H9 (cell line): ENCODE results near the gene DTWD2. TPM values are rescaled to one million over a fixed set of nuclear protein-coding genes. Genes with fewer than 3 reads are reported as not detected.
"Not testable (repeated sequence)": the region's sequence is repeated elsewhere in the genome, so short reads cannot be mapped to it uniquely, and the experiment has no call there.

Source experiments
- DNase-seq: peaks from one replicate; pipeline ENCODE4 v3.0.0-alpha.2; 2017
- H2AFZ ChIP-seq: one replicate; pipeline ENCODE4 v1.6.1; 2013; ENCODE audit warnings: mild to moderate bottlenecking, low read length, control low read depth, moderate library complexity
- H2AK5ac ChIP-seq: 2 replicates; pipeline ENCODE4 v1.6.1; 2013; ENCODE audit warnings: low read length, control low read depth, mixed read lengths; ENCODE audit not compliant: insufficient read length
- H2BK120ac ChIP-seq: one replicate; pipeline ENCODE4 v1.6.1; 2013; ENCODE audit warnings: low read depth, mild to moderate bottlenecking, low read length, control low read depth, inconsistent platforms; ENCODE audit not compliant: poor library complexity, severe bottlenecking
- H2BK12ac ChIP-seq: 2 replicates; pipeline ENCODE4 v1.6.1; 2013; ENCODE audit warnings: low read length, control low read depth, mixed read lengths, low read depth; ENCODE audit not compliant: insufficient read length
- H2BK15ac ChIP-seq: 2 replicates; pipeline ENCODE4 v1.6.1; 2013; ENCODE audit warnings: low read depth, low read length, control low read depth
- H2BK20ac ChIP-seq: one replicate; pipeline ENCODE4 v1.6.1; 2013; ENCODE audit warnings: low read depth, mild to moderate bottlenecking, low read length, control low read depth, inconsistent platforms; ENCODE audit not compliant: poor library complexity, severe bottlenecking
- H2BK5ac ChIP-seq: 2 replicates; pipeline ENCODE4 v1.6.1; 2013; ENCODE audit warnings: low read length, control low read depth, mixed read lengths; ENCODE audit not compliant: insufficient read length
- H3K14ac ChIP-seq: 2 replicates; pipeline ENCODE4 v1.6.1; 2013; ENCODE audit warnings: low read length, control low read depth; ENCODE audit not compliant: insufficient read depth
- H3K18ac ChIP-seq: 2 replicates; pipeline ENCODE4 v1.6.1; 2013; ENCODE audit warnings: low read depth, mild to moderate bottlenecking, mixed read lengths, low read length, control low read depth; ENCODE audit not compliant: insufficient read length
- H3K23ac ChIP-seq: 2 replicates; pipeline ENCODE4 v1.6.1; 2013; ENCODE audit warnings: low read length, control low read depth, mixed read lengths, low read depth; ENCODE audit not compliant: insufficient read length
- H3K23me2 ChIP-seq: 2 replicates; pipeline ENCODE4 v1.6.1; 2013; ENCODE audit warnings: low read depth, mild to moderate bottlenecking, mixed read lengths, low read length, control low read depth; ENCODE audit not compliant: insufficient read length, poor library complexity, severe bottlenecking
- H3K27ac ChIP-seq: 2 replicates; pipeline ENCODE4 v1.5.1; 2013; ENCODE audit warnings: low read length, control low read depth, mixed read lengths, low read depth; ENCODE audit not compliant: insufficient read length
- H3K27me3 ChIP-seq: 2 replicates; pipeline ENCODE4 v1.6.1; 2013; ENCODE audit warnings: low read length, control low read depth, inconsistent platforms; ENCODE audit not compliant: insufficient read depth
- H3K4ac ChIP-seq: 2 replicates; pipeline ENCODE4 v1.6.1; 2013; ENCODE audit warnings: low read depth, mild to moderate bottlenecking, control low read depth, inconsistent platforms, low read length, moderate library complexity
- H3K4me1 ChIP-seq: 2 replicates; pipeline ENCODE4 v1.6.1; 2013; ENCODE audit warnings: low read length, control low read depth, inconsistent platforms; ENCODE audit not compliant: insufficient read depth
- H3K4me2 ChIP-seq: 2 replicates; pipeline ENCODE4 v1.6.1; 2013; ENCODE audit warnings: low read length, control low read depth, mixed read lengths; ENCODE audit not compliant: insufficient read length, insufficient read depth
- H3K56ac ChIP-seq: 2 replicates; pipeline ENCODE4 v1.6.1; 2013; ENCODE audit warnings: low read depth, mild to moderate bottlenecking, mixed read lengths, low read length, control low read depth; ENCODE audit not compliant: insufficient read length
- H3K79me1 ChIP-seq: 2 replicates; pipeline ENCODE4 v1.6.1; 2013; ENCODE audit warnings: low read depth, mild to moderate bottlenecking, moderate library complexity, low read length, control low read depth, inconsistent platforms; ENCODE audit not compliant: insufficient read depth, poor library complexity, severe bottlenecking
- H3K79me2 ChIP-seq: 2 replicates; pipeline ENCODE4 v1.6.1; 2013; ENCODE audit warnings: low read length, control low read depth, inconsistent platforms; ENCODE audit not compliant: insufficient read depth
- H3K9ac ChIP-seq: 2 replicates; pipeline ENCODE4 v1.6.1; 2013; ENCODE audit warnings: low read length, control low read depth, mixed read lengths; ENCODE audit not compliant: insufficient read length; ENCODE audit errors: extremely low read depth
- H3K9me3 ChIP-seq: one replicate; pipeline ENCODE4 v1.6.1; 2013; ENCODE audit warnings: low read depth, low read length, inconsistent platforms; ENCODE audit not compliant: control insufficient read depth
- H3T11ph ChIP-seq: one replicate; pipeline ENCODE4 v1.6.1; 2013; ENCODE audit warnings: mild to moderate bottlenecking, low read length, control low read depth, inconsistent platforms
- H4K20me1 ChIP-seq: one replicate; pipeline ENCODE4 v1.6.1; 2013; ENCODE audit not compliant: control insufficient read depth, insufficient read length, insufficient read depth
- H4K5ac ChIP-seq: 2 replicates; pipeline ENCODE4 v1.6.1; 2013; ENCODE audit warnings: low read depth, mild to moderate bottlenecking, mixed read lengths, low read length, control low read depth; ENCODE audit not compliant: insufficient read length
- H4K8ac ChIP-seq: replicated peaks from 2 replicates; pipeline ENCODE4 v1.6.1; 2013; ENCODE audit warnings: low read length, control low read depth, mixed read lengths, low read depth; ENCODE audit not compliant: insufficient read length
- H4K91ac ChIP-seq: 2 replicates; pipeline ENCODE4 v1.6.1; 2013; ENCODE audit warnings: low read depth, mild to moderate bottlenecking, moderate library complexity, mixed read lengths, low read length, control low read depth; ENCODE audit not compliant: insufficient read length
- H3K27ac Mint-ChIP-seq, 3 experiments: 2 replicates in 2 of 3; 3 replicates in 1 of 3; pipeline ENCODE4 v1.8.0; 2020 to 2021; ENCODE audit warnings: mixed read lengths in 3 of 3, mild to moderate bottlenecking in 1 of 3, moderate library complexity in 1 of 3
- H3K27me3 Mint-ChIP-seq: 2 replicates; pipeline ENCODE4 v1.8.0; 2021; ENCODE audit warnings: low read depth, mild to moderate bottlenecking, moderate library complexity, mixed read lengths
- H3K36me3 Mint-ChIP-seq, 3 experiments: 2 replicates in 2 of 3; 3 replicates in 1 of 3; pipeline ENCODE4 v1.8.0; 2020 to 2021; ENCODE audit warnings: low read depth in 3 of 3, mixed read lengths in 3 of 3; ENCODE audit not compliant: insufficient read depth in 1 of 3
- H3K4me1 Mint-ChIP-seq, 2 experiments: 2 replicates each; pipeline ENCODE4 v1.8.0; 2020; ENCODE audit warnings: mixed read lengths in 2 of 2
- H3K4me3 Mint-ChIP-seq, 2 experiments: 2 replicates in 1 of 2; 3 replicates in 1 of 2; pipeline ENCODE4 v1.8.0; 2020 to 2021; ENCODE audit warnings: mild to moderate bottlenecking in 2 of 2, mixed read lengths in 2 of 2, moderate library complexity in 1 of 2
- H3K9me3 Mint-ChIP-seq, 2 experiments: 2 replicates in 1 of 2; 3 replicates in 1 of 2; pipeline ENCODE4 v1.8.0; 2020; ENCODE audit warnings: mild to moderate bottlenecking in 2 of 2, mixed read lengths in 2 of 2, moderate library complexity in 1 of 2
- WGBS: extraction: QIAGEN DNeasy Blood & Tissue Kit; methylation state at CpG from one replicate; pipeline ENCODE4 v1.1.7; 2013; ENCODE audit warnings: missing lambda C conversion rate, low lambda C conversion rate, mixed read lengths; ENCODE audit not compliant: insufficient read length; ENCODE audit errors: extremely low coverage; 5-methylcytosine and 5-hydroxymethylcytosine counted together
- total RNA-seq: library from RNA; stranded (reverse); gene quantifications from 2 replicates; pipeline ENCODE4 v1.2.1, GENCODE V29; 2021

Gene DTWD2
- total RNA-seq, 1 experiment from 2014 or later = 10.8 TPM

GRCh38 chr5:118964388-118964787, 24.0 kb downstream of the DTWD2 start:
- not testable (repeated sequence) for H4K8ac ChIP-seq, H3K9ac ChIP-seq, H3K9me3 ChIP-seq, H3K27ac ChIP-seq, H3K14ac ChIP-seq, H2BK20ac ChIP-seq, H3K4ac ChIP-seq, H3K27me3 Mint-ChIP-seq, H3T11ph ChIP-seq, H3K56ac ChIP-seq, H4K91ac ChIP-seq, H4K5ac ChIP-seq, H2AK5ac ChIP-seq, H3K79me1 ChIP-seq, H3K79me2 ChIP-seq, H3K4me1 Mint-ChIP-seq, H3K18ac ChIP-seq, H2BK12ac ChIP-seq, H3K4me1 ChIP-seq, H4K20me1 ChIP-seq, H2AFZ ChIP-seq, H2BK15ac ChIP-seq, H3K27me3 ChIP-seq, H3K23me2 ChIP-seq, H3K4me3 Mint-ChIP-seq, H3K23ac ChIP-seq, H2BK120ac ChIP-seq, H3K27ac Mint-ChIP-seq, DNase-seq, H3K4me2 ChIP-seq, H2BK5ac ChIP-seq
- peaks cover 19 to 34% of the 10 kb centered on the region in 2 experiments for H3K9me3 Mint-ChIP-seq
- no CpG with 5 or more reads among the region's 22 CpGs for WGBS
- H3K36me3 Mint-ChIP-seq = peaks cover 13 to 38% (median 19%) of the 10 kb centered on the region in 3 experiments
